22Rv1 (cell line): ENCODE data around the gene NKX2-1.

Experiments used
- CTCF ChIP-seq: fragments of 450-650 bp; IDR thresholded peaks from 2 replicates; pipeline ENCODE4 v1.5.1; 2017; ENCODE audit warnings: mild to moderate bottlenecking
- ZFX ChIP-seq: fragments of 450-650 bp; IDR thresholded peaks from 2 replicates; pipeline ENCODE4 v1.6.1; 2017; ENCODE audit warnings: antibody characterized with exemption, borderline replicate concordance

GRCh38 chr14:36510874-36511273, 9.2 kb downstream of the NKX2-1 start:
- no peak for TF ChIP-seq CTCF
- no peak for TF ChIP-seq ZFX
